ENCODE data around the gene AKAP5. TPM values are rescaled to one million over a fixed set of nuclear protein-coding genes. Genes with fewer than 3 reads are reported as not detected.
A peak's percentile ranks its signal among the peaks of the same experiment; 100 is the strongest.

AKAP5 gene
- total and polyA plus RNA-seq, 2 of the 13 experiments (the other 11 are each of a cell fraction or from before 2014, with no cell fraction given): 0.18 to 1.5 TPM

- 0 out of 2 replicates have a peak, but pooled peaks have one; percentile 2 for TF ChIP-seq ZBTB49 (CRISPR knock-in tag; IDR thresholded peaks at IDR 0.05; ENCODE audit: borderline replicate concordance)
- 0 out of 2 replicates have a peak, but pooled peaks have one; percentile 29 for TF ChIP-seq HOXA5 (CRISPR knock-in tag; IDR thresholded peaks at IDR 0.05)
- no peak for TF ChIP-seq NBN (conservative IDR thresholded peaks at IDR 0.05)
- peak; percentile 78; the same call in 1 of the 2 replicates for TF ChIP-seq ZNF142 (CRISPR knock-in tag; IDR thresholded peaks at IDR 0.05)
- 0 out of 2 replicates have a peak, but pooled peaks have one; percentile 37 for TF ChIP-seq CC2D1A (CRISPR knock-in tag; IDR thresholded peaks at IDR 0.05)
- no peak; the same call in 1 of the 2 replicates for TF ChIP-seq DPF2 (CRISPR knock-in tag; IDR thresholded peaks at IDR 0.05; ENCODE audit: borderline replicate concordance, low read depth)
- 0 out of 2 replicates have a peak, but pooled peaks have one; percentile 16 for TF ChIP-seq DZIP1 (CRISPR knock-in tag; IDR thresholded peaks at IDR 0.05)
- TF ChIP-seq LBX2 (CRISPR knock-in tag; IDR thresholded peaks at IDR 0.05; ENCODE audit: borderline replicate concordance): 0 out of 2 replicates have a peak, but pooled peaks have one; percentile 41
- TF ChIP-seq ZNF362 (CRISPR knock-in tag; IDR thresholded peaks at IDR 0.05; ENCODE audit: borderline replicate concordance): 0 out of 2 replicates have a peak, but pooled peaks have one; percentile 1
- TF ChIP-seq ISL2 (CRISPR knock-in tag; IDR thresholded peaks at IDR 0.05): peak; percentile 19; the same call in 1 of the 2 replicates
- peak; percentile 6; the same call in 1 of the 2 replicates for TF ChIP-seq ZNF761 (CRISPR knock-in tag; conservative IDR thresholded peaks at IDR 0.05)
- TF ChIP-seq ZNF333 (CRISPR knock-in tag; IDR thresholded peaks at IDR 0.05; ENCODE audit: borderline replicate concordance): no peak; the same call in 1 of the 2 replicates
- peak; percentile 44; the same call in 1 of the 2 replicates for TF ChIP-seq KMT2B (CRISPR knock-in tag; IDR thresholded peaks at IDR 0.05)
- TF ChIP-seq ZNF441 (CRISPR knock-in tag; IDR thresholded peaks at IDR 0.05; ENCODE audit: borderline replicate concordance): peak; percentile 28; the same call in 1 of the 2 replicates
Measured at GRCh38 chr14:64504310-64504896, 39.1 kb downstream of the AKAP5 start, which contains the start of gene ZBTB1 (continued).

All from HepG2 (cell line).